Epithelial cell of proximal tubule (primary cell): Measurements from ENCODE around the gene TCF7L2. TPM values are rescaled to one million over a fixed set of nuclear protein-coding genes. Genes with fewer than 3 reads are reported as not detected.

ENCODE experiments used
- DNase-seq: peaks from one replicate; pipeline ENCODE4 v3.0.0-alpha.2; 2011; ENCODE audit warnings: low read depth
- H3K4me3 ChIP-seq: 2 replicates; pipeline ENCODE4 v1.5.1; 2011; ENCODE audit warnings: low read depth, mild to moderate bottlenecking, low read length
- total RNA-seq: library from RNA; depleted of rRNA; stranded (reverse); fragments of >200 nt; gene quantifications from 2 replicates; pipeline ENCODE4 v1.2.3, GENCODE V29; 2015
- TF ChIP-seq, protein P1 (sequence below): conservative IDR thresholded peaks from 2 replicates; pipeline ENCODE4 v1.5.1; 2012; ENCODE audit warnings: low read depth, mild to moderate bottlenecking, low read length

The TCF7L2 gene
- total RNA-seq, 1 donor from 2014 or later: 5.4 TPM

DNA sequence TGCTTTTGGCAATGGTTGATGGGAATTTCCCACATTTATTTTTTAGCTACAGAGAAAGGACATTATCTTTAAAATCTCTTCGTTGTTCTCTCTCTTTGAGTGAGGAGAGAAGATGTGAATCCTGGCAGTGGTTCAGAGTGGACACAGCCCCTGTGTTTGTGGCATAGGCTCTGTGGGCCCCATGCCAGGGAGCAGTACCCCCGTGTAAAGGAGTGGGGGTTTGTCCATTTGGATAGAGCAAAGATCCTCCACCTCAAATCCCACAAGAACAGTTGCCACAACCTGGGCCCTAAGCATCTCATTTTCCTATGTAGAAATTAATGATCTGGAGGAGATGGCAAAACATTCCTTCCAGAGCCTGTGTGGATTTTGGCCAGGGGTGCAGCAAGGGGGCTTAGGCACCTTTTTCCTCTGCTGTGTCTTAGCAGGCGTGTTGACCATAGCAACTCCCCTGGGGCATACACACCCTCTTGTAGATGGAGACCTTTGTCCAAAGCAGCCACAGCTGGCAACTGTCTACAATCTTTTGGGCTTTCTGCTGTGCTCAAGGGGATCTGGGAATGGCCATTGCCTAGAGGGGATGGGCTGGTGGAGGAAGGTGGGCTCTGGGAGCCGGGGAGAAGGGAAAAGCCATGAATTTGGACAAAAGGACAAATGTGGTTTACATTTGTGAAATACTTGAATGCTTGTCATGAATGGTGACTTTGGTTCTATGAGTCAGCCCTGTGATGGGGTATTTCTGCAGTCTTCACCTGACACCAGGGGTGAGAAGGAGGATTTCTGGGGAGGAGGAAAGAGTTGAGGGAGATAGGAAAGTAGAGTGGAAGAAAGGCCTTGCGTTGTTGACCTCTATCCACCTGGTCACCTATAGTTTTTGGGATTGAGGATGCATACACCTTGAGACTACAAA is 92.0 kb downstream of the TCF7L2 start:
- no peak for DNase-seq
- TF ChIP-seq, protein P1, sequence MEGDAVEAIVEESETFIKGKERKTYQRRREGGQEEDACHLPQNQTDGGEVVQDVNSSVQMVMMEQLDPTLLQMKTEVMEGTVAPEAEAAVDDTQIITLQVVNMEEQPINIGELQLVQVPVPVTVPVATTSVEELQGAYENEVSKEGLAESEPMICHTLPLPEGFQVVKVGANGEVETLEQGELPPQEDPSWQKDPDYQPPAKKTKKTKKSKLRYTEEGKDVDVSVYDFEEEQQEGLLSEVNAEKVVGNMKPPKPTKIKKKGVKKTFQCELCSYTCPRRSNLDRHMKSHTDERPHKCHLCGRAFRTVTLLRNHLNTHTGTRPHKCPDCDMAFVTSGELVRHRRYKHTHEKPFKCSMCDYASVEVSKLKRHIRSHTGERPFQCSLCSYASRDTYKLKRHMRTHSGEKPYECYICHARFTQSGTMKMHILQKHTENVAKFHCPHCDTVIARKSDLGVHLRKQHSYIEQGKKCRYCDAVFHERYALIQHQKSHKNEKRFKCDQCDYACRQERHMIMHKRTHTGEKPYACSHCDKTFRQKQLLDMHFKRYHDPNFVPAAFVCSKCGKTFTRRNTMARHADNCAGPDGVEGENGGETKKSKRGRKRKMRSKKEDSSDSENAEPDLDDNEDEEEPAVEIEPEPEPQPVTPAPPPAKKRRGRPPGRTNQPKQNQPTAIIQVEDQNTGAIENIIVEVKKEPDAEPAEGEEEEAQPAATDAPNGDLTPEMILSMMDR: no peak

DNA sequence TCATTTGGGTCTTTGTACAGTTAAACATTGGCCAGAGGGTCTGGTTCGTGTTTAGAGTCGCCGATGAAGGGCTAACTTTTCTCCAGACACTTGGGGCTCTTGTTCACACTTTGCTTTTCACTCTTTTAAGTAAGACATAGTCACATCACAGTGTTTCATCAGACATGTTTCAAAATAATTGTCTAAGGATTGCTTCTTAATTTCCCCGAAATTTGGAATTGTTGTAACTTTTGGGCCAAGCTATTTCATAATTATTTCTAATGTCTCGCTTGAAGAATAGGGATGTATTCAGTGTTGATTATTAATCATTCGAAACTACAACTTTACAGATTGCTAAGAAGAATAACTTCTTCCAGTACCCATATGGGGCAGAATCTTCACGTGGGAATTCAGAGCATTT is 92.8 kb downstream of the TCF7L2 start:
- no peak overlapping the region for H3K4me3 ChIP-seq
- TF ChIP-seq, protein P1: no peak
- DNase-seq: no peak

More for the DNA sequence above, 92.0 kb downstream of the TCF7L2 start:
- no peak overlapping the region for H3K4me3 ChIP-seq

DNA sequence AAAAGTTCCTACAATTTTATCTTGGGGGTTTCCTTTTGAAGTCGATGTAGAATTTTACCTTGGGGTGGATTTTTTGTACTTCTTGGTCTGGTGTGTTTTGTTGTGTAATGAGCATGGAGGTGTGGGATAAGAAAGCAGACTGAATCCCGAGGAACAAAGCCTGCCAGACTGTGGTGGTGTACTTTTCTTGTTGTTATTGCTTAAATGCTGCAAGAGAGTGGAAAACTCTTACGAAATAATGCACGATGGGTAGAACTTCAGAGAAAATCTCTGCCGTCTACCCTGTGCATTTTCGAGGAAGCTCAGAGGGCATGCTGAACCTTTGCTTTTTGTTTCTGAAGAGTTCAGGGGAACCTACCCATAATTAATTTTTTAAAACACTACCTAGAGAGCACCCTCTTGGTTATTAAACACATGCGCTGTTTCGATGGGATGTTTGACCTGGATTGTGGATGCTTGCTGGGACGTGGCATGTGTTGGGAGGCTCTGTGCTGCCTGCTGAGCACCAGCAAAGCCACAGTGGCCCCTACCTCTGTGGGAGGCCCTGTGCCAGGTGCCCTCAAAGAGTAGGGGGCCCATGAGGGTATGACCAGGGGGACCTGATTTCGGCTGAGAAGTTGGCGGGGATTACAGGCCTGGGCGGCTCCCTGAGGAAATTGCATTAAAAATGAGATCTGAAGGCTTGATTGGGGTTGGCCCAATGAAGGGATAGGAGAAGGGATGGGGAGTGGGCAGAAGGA is 94.1 kb downstream of the TCF7L2 start:
- TF ChIP-seq, protein P1: no peak
- DNase-seq: no peak
- no peak overlapping the region for H3K4me3 ChIP-seq

DNA sequence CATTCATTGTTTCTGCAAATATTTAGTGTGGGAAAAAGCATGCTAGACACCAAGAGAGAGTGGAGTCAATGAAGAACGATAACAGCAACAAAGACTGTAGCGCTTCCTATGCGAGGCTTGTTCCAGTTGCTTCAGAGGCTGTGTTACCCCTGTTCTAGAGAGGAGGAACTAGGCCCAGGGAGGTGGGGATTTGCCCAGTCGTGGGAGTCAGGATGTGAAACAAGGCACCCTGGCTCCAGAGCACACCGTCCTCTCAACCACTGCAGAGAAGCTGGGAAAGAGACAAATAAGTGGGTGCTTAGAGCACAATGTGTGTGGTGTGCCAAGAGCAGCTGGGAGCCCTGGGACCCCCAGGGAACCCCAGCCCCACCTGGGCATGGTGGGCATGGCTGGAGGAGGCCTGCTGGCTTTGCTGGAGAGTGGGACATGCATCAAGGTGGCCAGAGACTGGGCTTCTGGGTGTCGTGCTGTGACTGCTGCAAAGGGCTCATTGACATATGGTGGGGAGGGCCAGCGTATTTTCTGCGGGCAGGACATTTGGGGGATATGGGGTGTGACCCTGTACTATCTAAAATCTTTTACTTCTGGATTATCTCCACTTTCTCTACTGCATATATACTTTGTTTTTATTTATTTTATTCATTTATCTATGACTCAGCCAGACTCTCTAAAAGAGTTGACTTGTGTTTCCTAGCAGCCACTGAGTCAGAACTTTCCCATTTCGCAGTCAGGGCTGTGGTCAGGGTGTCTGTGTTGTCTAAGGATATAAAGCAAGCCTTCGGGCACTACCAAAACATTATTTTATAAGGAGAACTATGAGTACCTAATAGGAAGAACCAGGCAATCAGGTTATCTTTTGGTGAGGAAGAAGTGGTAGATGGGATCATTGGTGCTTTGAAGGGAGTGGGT is 95.4 kb downstream of the TCF7L2 start:
- no peak overlapping the region for H3K4me3 ChIP-seq
- TF ChIP-seq, protein P1: no peak
- DNase-seq: peak; percentile 67

DNA sequence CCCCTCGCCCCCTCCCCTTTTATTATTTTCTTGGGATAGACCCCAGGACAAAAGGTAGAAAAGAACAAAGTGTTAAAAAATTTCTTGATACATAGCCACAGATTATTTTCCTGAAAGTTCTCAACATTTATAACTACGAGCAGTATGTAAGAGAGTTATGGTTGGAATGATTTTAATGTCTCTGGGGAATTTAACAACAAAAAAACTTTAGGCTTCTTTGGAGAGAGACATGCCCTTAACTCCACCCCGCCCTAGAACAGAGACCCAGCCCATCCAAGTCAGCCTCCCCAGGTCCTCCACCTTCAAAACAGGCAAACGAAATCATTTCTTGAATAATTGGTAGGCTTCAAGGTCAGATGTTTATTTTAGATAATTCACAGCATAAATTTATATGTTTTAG is 97.1 kb downstream of the TCF7L2 start:
- no peak for DNase-seq
- TF ChIP-seq, protein P1: no peak
- H3K4me3 ChIP-seq: no peak overlapping the region

DNA sequence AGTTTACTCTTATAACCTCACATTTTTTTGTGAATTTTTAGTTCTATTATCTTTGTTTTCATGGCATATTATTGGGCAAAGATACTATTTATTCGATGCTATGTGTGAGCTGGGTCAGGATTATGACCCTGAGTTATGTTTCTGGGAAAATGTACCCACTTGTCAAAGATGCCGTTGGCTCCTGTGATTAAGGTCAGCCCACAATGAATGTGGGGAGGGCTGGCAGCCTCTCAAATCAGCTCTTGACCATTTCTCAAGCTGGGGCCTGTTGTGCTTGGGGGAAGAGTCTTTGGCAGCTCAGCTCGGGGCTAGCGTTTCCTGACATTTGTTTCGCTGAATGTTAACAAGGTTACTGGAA is 97.5 kb downstream of the TCF7L2 start:
- H3K4me3 ChIP-seq: no peak overlapping the region
- TF ChIP-seq, protein P1: no peak
- DNase-seq: no peak
